Measurements from ENCODE around the gene PLCG1. TPM values are rescaled to one million over a fixed set of nuclear protein-coding genes. Genes with fewer than 3 reads are reported as not detected.

Gene PLCG1
- total and polyA plus RNA-seq, 3 donors from 2014 or later, result 118 to 186 (median 184) TPM

DNA sequence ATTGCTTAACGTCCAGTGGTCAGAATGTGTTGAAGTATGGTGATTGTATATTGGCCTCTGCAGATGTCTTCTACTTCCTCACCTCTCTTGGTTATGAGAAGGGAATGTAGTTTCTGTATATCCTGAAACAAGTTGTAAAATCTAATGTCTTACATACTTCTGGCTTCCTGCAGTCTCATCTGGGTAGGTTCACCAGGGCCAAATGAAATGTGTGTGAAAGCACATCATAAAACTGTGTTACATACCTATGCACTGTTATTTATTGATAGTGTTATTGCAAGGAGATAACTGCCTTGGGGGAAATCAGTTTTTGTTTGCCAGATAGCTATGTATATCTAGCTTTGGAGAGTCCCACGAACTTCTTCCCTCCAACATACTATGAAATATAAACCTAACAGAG lies 35.7 kb upstream of the PLCG1 start:
- no peaks in the 10 kb centered on the region for H3K9me3 ChIP-seq
- intact Hi-C loops (cut with DNase I; ENCODE audit: low total_unique reads), result no loop called here
- no peak overlapping the region for H3K27ac ChIP-seq
- H3K4me3 ChIP-seq, result no peak overlapping the region
- H3K27me3 ChIP-seq, result no peaks in the 10 kb centered on the region
- no peak for DNase-seq
- TF ChIP-seq CTCF (IDR thresholded peaks at IDR 0.05), result no peak
- TF ChIP-seq POLR2A (IDR thresholded peaks at IDR 0.05), result no peak
- H3K36me3 ChIP-seq (ENCODE audit: low read depth, missing control alignments), result no peaks in the 10 kb centered on the region
- WGBS, 2 donors, result 81 to 88% methylated on average over 2 of the region's 2 CpGs
- H3K4me1 ChIP-seq, result no peaks in the 10 kb centered on the region

DNA sequence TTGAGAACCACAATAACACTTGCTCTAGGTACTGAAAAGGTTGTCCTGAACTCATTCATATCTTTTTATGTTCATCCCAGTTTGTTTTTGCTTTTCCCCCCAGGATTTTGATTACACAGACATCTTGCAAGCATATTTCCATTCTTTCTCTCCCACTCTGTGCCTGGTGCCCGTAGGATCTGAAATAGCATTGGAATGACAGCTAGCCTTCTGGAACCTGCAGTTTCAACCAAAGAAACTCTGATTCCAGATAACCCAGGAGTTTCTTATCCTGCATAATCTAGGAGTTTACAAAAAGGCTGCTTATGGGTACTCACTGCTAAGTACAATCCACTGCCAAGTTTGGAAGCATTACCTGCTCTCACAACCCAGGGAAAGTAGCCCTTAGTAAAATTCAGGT lies 28.8 kb upstream of the PLCG1 start:
- TF ChIP-seq CTCF (IDR thresholded peaks at IDR 0.05), result no peak
- TF ChIP-seq POLR2A (IDR thresholded peaks at IDR 0.05), result no peak
- WGBS, 2 donors, result 90 to 92% methylated on average over 1 of the region's 1 CpG
- Histone ChIP-seq H3K27me3 (no peaks in the 10 kb centered on the region), H3K9me3 (no peaks in the 10 kb centered on the region), H3K4me1 (no peaks in the 10 kb centered on the region), H3K36me3 (ENCODE audit: low read depth, missing control alignments) (no peaks in the 10 kb centered on the region), H3K27ac (no peak overlapping the region), H3K4me3 (no peak overlapping the region)
- DNase-seq, result no peak
- intact Hi-C loops (cut with DNase I; ENCODE audit: low total_unique reads), result no loop called here

DNA sequence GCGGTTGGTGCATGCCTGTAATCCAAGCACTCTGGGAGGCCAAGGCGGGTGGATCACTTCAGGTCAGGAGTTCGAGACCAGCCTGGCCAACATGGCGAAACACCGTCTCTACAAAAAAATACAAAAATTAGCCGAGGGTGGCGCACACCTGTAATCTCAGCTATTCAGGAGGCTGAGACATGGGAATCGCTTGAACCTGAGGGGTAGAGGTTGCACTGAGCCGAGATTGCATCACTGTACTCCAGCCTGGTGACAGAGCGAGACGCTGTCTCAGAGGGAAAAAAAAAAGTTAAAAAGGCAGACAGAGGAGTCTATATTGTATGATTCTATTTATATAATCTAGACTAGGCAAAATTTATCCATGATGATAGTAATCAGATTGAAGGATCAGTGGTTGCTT lies 27.3 kb upstream of the PLCG1 start:
- Histone ChIP-seq H3K27ac (no peak overlapping the region), H3K27me3 (no peaks in the 10 kb centered on the region), H3K4me3 (no peak overlapping the region), H3K9me3 (no peaks in the 10 kb centered on the region), H3K4me1 (no peaks in the 10 kb centered on the region), H3K36me3 (ENCODE audit: low read depth, missing control alignments) (no peaks in the 10 kb centered on the region)
- intact Hi-C loops (cut with DNase I; ENCODE audit: low total_unique reads), result no loop called here
- no peak for TF ChIP-seq POLR2A (IDR thresholded peaks at IDR 0.05)
- TF ChIP-seq CTCF (IDR thresholded peaks at IDR 0.05), result no peak
- WGBS, 2 donors, result 94 to 96% methylated on average over 11 of the region's 11 CpGs
- no peak for DNase-seq

- no peaks in the 10 kb centered on the region for H3K4me1 ChIP-seq
- H3K4me3 ChIP-seq, result no peak overlapping the region
- TF ChIP-seq CTCF (IDR thresholded peaks at IDR 0.05) (no peak), POLR2A (IDR thresholded peaks at IDR 0.05) (no peak)
- intact Hi-C loops (cut with DNase I; ENCODE audit: low total_unique reads), result no loop called here
- DNase-seq, result no peak
- no peak overlapping the region for H3K27ac ChIP-seq
- H3K9me3 ChIP-seq, result no peaks in the 10 kb centered on the region
- H3K36me3 ChIP-seq (ENCODE audit: low read depth, missing control alignments), result no peaks in the 10 kb centered on the region
- WGBS, 2 donors, result 94 to 95% methylated on average over 5 of the region's 5 CpGs
- H3K27me3 ChIP-seq, result no peaks in the 10 kb centered on the region
Observed at GRCh38 chr20:41110930-41111577, 26.3 kb upstream of the PLCG1 start.

GRCh38 chr20:41111578-41111951 lies 25.8 kb upstream of the PLCG1 start:
- H3K27me3 ChIP-seq, result no peaks in the 10 kb centered on the region
- DNase-seq, result no peak
- no peak for TF ChIP-seq POLR2A (IDR thresholded peaks at IDR 0.05)
- TF ChIP-seq CTCF (IDR thresholded peaks at IDR 0.05), result no peak
- no peaks in the 10 kb centered on the region for H3K4me1 ChIP-seq
- H3K4me3 ChIP-seq, result no peak overlapping the region
- intact Hi-C loops (cut with DNase I; ENCODE audit: low total_unique reads), result no loop called here
- no peaks in the 10 kb centered on the region for H3K9me3 ChIP-seq
- no peak overlapping the region for H3K27ac ChIP-seq
- WGBS, 2 donors, result 88 to 92% methylated on average over 5 of the region's 5 CpGs
- H3K36me3 ChIP-seq (ENCODE audit: low read depth, missing control alignments), result no peaks in the 10 kb centered on the region
